ENCODE measurements around the gene TRABD2B. TPM values are rescaled to one million over a fixed set of nuclear protein-coding genes. Genes with fewer than 3 reads are reported as not detected.
A peak's percentile ranks its signal among the peaks of the same experiment; 100 is the strongest.

The TRABD2B gene
- total RNA-seq, 4 donors from 2014 or later = 0.83 to 2.6 (median 1.9) TPM

DNA sequence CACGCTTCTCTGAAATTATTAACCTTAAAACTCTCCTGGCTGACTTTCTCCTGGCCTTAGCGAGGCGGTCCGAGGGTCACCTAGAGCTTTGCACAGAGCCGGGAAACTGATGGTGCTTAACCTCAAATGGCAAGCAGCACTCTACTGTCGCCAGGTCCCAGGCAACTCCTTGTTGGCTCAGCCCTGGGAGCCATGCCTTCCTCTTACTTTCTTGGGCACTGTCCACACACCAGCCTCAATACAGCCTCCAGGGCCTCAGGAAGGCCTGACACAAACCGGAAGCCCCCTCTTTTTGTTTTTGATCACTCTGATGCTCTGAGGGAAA is 3.8 kb downstream of the TRABD2B start:
- Histone ChIP-seq H3K36me3 (no peaks in the 10 kb centered on the region), H3K27me3 (peaks cover 20% of the 10 kb centered on the region), H3K9me3 (no peaks in the 10 kb centered on the region), H3K4me1 (peaks cover 40% of the 10 kb centered on the region), H3K27ac (no peak overlapping the region), H3K4me3 (no peak overlapping the region)
- TF ChIP-seq, protein P1, sequence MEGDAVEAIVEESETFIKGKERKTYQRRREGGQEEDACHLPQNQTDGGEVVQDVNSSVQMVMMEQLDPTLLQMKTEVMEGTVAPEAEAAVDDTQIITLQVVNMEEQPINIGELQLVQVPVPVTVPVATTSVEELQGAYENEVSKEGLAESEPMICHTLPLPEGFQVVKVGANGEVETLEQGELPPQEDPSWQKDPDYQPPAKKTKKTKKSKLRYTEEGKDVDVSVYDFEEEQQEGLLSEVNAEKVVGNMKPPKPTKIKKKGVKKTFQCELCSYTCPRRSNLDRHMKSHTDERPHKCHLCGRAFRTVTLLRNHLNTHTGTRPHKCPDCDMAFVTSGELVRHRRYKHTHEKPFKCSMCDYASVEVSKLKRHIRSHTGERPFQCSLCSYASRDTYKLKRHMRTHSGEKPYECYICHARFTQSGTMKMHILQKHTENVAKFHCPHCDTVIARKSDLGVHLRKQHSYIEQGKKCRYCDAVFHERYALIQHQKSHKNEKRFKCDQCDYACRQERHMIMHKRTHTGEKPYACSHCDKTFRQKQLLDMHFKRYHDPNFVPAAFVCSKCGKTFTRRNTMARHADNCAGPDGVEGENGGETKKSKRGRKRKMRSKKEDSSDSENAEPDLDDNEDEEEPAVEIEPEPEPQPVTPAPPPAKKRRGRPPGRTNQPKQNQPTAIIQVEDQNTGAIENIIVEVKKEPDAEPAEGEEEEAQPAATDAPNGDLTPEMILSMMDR (IDR thresholded peaks at IDR 0.05) = no peak
- TF ChIP-seq POLR2AphosphoS5 (IDR thresholded peaks at IDR 0.05) (no peak), POLR2A (IDR thresholded peaks at IDR 0.05) (no peak), EP300 (IDR thresholded peaks at IDR 0.05) (no peak)
- no peak for DNase-seq (ENCODE audit: low spot score in 2 of 2)
- 78% methylated on average over 7 of the region's 7 CpGs for WGBS

DNA sequence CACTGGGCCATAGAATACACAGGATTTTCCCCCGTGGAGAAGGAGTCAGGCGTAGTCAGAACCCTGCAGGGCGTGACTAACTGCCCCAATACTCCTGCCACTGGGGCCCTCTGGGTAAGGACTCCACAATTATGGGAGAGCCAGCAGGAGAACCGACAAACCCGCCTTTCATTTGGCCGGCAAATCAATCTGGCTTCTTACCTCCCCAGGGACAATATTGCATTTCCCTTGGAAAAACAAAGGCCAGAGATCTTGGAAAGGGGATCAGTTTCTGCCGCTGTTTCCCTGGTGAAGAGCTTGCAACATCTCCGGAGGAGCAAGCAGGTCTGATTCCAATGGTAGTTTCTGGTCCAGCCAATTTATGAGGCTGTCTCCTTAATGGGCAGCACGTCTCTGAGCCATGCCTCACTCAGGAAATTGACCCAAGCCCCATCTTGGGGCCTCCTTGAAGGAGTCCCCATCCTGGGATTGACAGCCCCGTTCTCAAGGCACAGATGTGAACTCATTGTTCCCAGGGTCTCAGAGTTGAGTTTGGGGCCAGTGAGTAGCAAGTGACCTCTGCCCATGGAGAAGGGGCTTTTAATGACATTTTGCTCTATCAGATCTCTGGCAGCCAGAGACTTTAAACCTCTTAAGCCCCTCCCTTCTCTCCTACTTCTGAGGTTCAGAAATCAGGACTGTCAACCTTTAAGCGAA is 4.3 kb downstream of the TRABD2B start:
- WGBS = 45% methylated on average over 11 of the region's 11 CpGs
- Histone ChIP-seq H3K4me1 (peaks cover 40% of the 10 kb centered on the region), H3K9me3 (no peaks in the 10 kb centered on the region), H3K27me3 (peaks cover 15% of the 10 kb centered on the region), H3K36me3 (no peaks in the 10 kb centered on the region), H3K27ac (peak overlapping the region; percentile 34), H3K4me3 (no peak overlapping the region)
- TF ChIP-seq EP300 (IDR thresholded peaks at IDR 0.05) = no peak
- peak in 2 of 3 donors; percentile 17 to 23 for TF ChIP-seq POLR2AphosphoS5 (IDR thresholded peaks at IDR 0.05)
- DNase-seq (ENCODE audit: low spot score in 2 of 2) = peak in 1 of 2 donors; percentile 81

DNA sequence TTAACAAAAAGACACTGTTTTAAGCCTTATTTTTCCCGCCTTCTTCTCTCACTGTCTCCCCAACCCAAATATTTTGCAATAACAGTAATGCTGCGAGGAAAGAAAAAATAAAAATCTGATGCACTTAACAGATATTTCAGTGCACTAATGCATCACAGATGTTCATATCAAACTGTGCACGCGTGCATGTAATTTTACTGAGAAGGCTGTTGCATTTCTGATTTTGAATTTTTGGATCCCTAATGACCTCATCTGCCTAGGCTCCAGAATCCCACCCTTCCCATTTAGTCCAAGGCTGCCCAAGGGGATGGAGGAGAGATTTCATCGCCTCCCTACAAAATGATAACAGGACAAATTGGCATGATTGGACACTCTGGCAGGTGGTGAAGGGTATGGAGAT is 5.5 kb downstream of the TRABD2B start:
- Histone ChIP-seq H3K4me3 (no peak overlapping the region), H3K27me3 (peaks cover 8% of the 10 kb centered on the region), H3K27ac (peak overlapping the region; percentile 34), H3K9me3 (no peaks in the 10 kb centered on the region), H3K4me1 (peaks cover 40% of the 10 kb centered on the region), H3K36me3 (no peaks in the 10 kb centered on the region)
- no peak for DNase-seq (ENCODE audit: low spot score in 2 of 2)
- no peak for TF ChIP-seq POLR2A (IDR thresholded peaks at IDR 0.05)
- WGBS = 70% methylated on average over 5 of the region's 5 CpGs

DNA sequence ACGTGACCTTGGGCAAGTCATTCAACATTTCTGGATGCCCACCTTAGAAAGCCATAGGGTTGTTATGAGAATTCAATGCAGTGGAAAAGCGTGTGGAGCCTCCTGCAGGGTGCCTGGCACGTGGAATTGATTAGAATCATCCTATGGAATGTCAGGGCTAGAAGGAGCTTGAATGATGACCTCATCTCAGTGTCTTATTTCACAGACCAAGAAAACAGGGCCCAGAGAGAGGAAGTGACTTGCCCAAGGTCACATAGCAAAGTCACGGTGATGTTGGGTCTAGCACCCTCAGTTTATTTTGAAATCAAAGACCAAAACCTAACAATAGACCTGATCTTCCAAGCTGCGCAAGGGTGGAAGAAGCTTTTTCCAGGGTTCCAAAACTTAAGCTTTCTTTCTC is 6.0 kb downstream of the TRABD2B start:
- H3K4me1 ChIP-seq = peaks cover 35% of the 10 kb centered on the region
- peaks cover 3% of the 10 kb centered on the region for H3K27me3 ChIP-seq

DNA sequence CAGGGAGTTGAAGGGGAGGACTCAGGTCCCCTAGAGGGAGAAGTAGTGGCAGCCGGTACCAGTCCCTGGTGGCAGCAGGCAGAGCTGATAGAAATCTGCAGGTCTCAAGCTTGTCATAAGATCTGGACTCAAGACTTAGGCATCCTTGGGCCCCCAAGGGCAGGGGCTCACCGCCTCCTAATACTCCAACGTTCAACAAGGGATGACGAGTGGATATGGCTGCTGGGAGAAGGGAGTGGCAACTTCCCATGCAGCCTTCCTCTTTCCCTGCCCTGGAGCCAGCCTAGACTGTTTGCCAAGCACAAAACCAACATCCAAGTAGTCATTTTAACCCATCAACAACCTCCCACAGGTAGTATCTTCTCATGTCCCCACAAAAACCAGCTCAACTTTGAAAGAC is 6.9 kb downstream of the TRABD2B start:
- H3K9me3 ChIP-seq = no peaks in the 10 kb centered on the region
- H3K4me1 ChIP-seq = peaks cover 36% of the 10 kb centered on the region
- no peak for DNase-seq (ENCODE audit: low spot score in 2 of 2)
- TF ChIP-seq, protein P1 (IDR thresholded peaks at IDR 0.05) = no peak
- TF ChIP-seq EP300 (IDR thresholded peaks at IDR 0.05) (no peak), POLR2AphosphoS5 (IDR thresholded peaks at IDR 0.05) (no peak), POLR2A (IDR thresholded peaks at IDR 0.05) (no peak)
- H3K27me3 ChIP-seq = no peaks in the 10 kb centered on the region
- no peak overlapping the region for H3K27ac ChIP-seq
- 64% methylated on average over 4 of the region's 4 CpGs for WGBS
- no peaks in the 10 kb centered on the region for H3K36me3 ChIP-seq
- H3K4me3 ChIP-seq = no peak overlapping the region

More for the DNA sequence above, 6.0 kb downstream of the TRABD2B start:
- Histone ChIP-seq H3K9me3 (no peaks in the 10 kb centered on the region), H3K27ac (no peak overlapping the region), H3K4me3 (no peak overlapping the region), H3K36me3 (no peaks in the 10 kb centered on the region)
- WGBS = 53% methylated on average over 5 of the region's 5 CpGs
- DNase-seq (ENCODE audit: low spot score in 2 of 2) = no peak
- TF ChIP-seq POLR2A (IDR thresholded peaks at IDR 0.05) = no peak
- no peak for TF ChIP-seq POLR2AphosphoS5 (IDR thresholded peaks at IDR 0.05)
- no peak for TF ChIP-seq EP300 (IDR thresholded peaks at IDR 0.05)

DNA sequence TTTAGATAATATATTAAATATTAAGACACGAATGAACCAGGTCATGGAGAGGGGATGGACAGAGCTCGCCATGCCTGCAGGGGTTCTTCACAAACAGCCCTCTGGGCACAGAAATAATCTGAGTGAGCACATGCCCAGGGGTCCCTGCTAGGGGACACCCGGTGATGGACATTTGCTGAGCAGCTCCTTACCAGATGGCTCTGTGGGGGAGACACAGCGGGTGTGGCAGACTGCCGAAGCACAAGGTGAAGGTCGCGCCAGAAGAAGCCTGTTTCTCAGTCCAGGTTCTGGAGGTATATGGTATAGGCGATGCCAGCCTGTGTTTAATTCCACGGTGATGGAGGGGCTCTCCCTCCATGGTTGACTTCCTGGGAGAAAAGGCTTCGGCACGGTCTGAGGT is 9.6 kb downstream of the TRABD2B start:
- WGBS = 90% methylated on average over 11 of the region's 11 CpGs
- H3K4me3 ChIP-seq = no peak overlapping the region
- H3K27me3 ChIP-seq = peaks cover 7% of the 10 kb centered on the region
- no peaks in the 10 kb centered on the region for H3K36me3 ChIP-seq
- peaks cover 25% of the 10 kb centered on the region for H3K4me1 ChIP-seq
- H3K27ac ChIP-seq = no peak overlapping the region
- no peak for TF ChIP-seq POLR2A (IDR thresholded peaks at IDR 0.05)
- TF ChIP-seq, protein P1 (IDR thresholded peaks at IDR 0.05) = no peak
- TF ChIP-seq POLR2AphosphoS5 (IDR thresholded peaks at IDR 0.05) = no peak
- TF ChIP-seq EP300 (IDR thresholded peaks at IDR 0.05) = no peak
- no peaks in the 10 kb centered on the region for H3K9me3 ChIP-seq
- DNase-seq (ENCODE audit: low spot score in 2 of 2) = no peak
